DMS114 treated with DMSO at 0.1 percent for 48 hours (cell line): ENCODE data around the gene S100A3.
A peak's percentile ranks its signal among the peaks of the same experiment; 100 is the strongest.
"Not testable (repeated sequence)": the region's sequence is repeated elsewhere in the genome, so short reads cannot be mapped to it uniquely, and the experiment has no call there.

Experiments used
- DNase-seq: peaks from one replicate; lab custom pipeline; 2025; ENCODE audit not compliant: unreplicated experiment; lab: John Stamatoyannopoulos, UW

S100A3 gene

DNA sequence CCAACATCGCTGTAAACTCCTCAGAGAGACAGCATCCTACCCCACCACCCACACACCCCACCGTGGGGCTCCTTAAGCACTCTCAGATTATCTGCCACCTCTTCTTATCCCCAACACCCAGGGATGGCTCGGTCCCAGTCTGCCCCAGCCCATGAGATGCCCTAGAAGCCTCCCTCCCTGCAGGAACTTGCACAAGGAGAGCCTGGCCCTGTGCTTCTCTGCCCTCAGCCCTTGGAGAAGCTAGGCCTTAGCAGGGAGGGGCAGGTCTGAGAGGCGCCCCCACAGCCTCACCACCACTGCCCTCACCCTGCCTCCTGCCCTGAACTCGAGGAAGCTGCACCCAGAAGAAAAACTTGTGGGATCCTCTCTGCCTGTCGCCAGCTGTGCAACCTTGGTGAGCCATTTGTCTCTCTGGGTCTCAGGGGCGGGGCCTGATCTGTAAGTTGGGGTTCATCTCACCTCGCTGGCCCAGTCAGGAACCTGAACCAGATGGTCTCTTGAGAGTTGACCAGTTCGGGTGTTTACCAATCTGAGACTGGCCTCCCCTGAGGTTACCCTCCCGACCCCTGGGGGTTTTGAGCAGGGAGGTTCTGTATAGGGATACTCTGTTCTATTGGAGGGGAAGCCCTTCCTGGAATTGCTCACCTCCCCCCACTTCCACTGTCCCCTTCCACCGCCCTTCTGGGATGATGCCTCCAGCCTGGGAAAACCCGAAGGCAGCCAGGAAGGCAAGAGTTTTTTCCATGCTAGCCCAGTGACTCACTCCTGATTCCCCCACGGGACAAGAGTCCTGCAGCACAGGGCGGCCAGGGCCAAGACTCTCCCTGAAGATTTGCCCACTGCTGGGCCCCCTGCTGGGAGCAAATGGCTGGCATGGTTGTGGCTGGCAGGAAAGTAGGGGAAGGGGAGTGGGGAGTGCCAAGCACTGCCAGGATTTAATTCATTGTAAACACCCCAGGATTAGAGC is at the start of gene S100A3:
Gene S100A3, minus strand, starts transcription at position 537 of the 967 bp plus-strand sequence. CDS start 773 bp downstream, outside the sequence.
- no peak for DNase-seq

GRCh38 chr1:153598309-153599172 is 49.5 kb upstream of the S100A3 start:
- DNase-seq = no peak

DNA sequence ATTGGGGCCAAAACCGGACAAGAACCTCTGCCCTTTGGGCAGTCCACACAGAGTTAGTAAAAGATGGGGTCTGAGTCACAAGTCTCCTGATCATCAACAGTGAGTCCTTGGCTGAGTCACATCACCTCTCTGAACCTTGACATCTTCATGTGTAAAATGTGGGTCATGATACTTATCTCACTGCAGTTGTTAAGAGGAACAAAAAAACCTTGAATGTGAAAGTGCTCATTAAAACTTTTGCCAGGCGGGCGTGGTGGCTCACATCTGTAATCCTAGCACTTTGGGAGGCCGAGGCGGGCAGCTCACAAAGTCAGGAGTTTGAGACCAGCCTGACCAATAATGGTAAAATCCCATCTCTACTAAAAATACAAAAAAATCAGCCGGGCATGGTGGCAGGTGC is 48.1 kb upstream of the S100A3 start:
- no peak for DNase-seq

DNA sequence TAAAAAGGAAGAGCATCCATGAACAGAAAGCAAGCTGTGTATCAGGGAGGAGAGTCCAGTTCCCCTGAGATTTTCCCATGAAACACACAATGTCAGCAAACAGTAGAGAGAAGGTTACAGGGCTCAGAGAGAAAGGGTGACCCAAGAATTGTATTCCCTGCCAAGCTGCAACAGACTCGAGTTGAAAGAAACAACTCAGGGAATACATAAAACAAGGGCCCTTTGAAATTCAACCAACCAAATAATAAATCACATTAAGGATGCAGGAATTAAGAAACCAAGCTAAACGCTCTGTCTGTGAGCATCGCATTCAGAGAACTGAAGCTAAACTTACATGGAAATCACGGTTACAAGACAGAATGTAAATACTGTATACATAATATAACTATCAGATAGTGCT is 43.7 kb upstream of the S100A3 start:
- no peak for DNase-seq

- no peak for DNase-seq
These were observed 39.4 kb upstream of the S100A3 start for GRCh38 chr1:153588482-153588881.

- not testable (repeated sequence) for DNase-seq
These were observed 39.0 kb upstream of the S100A3 start for GRCh38 chr1:153588033-153588432.

- no peak for DNase-seq
These were observed 38.3 kb upstream of the S100A3 start for GRCh38 chr1:153587314-153587713.

DNA sequence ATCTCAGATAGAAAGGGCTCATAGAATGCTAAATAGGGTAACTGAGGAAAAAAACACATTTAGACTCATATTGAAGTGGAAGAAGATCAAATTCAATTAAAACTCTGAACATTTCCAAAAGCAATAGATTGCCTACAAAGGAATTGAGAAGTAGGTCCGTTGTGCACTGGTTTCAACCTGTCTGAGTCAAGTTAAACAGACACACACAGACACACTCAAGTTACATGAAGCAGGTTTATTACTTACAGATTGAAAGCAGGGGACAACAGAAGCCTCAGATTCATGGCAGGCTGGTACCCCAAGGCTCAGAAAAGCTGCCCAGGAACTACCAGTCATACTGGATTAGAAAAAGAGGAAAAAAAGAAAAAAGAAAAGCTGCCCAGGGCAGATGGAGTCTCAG is 37.3 kb upstream of the S100A3 start:
- DNase-seq = no peak

- no peak for DNase-seq
These were observed 35.9 kb upstream of the S100A3 start for GRCh38 chr1:153585006-153585405.

DNA sequence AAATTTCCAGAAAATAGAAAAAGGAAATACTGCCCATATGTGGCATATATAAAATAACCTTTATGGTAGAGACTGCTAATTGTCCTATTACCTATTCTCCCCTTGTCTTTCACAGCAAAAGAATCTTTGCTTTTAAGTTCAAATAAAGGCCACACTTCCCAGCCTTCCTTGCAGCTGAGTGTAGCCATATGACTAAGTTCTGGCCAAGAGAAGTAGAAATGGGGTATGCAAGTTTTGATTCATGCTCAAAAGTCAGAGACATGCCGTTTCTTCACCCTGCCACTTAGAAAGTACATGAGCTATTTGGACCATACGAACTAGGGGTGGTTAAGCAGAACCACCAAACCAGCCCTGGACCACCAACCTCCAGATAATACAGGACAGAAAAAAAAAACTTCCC is 34.9 kb upstream of the S100A3 start:
- no peak for DNase-seq

DNA sequence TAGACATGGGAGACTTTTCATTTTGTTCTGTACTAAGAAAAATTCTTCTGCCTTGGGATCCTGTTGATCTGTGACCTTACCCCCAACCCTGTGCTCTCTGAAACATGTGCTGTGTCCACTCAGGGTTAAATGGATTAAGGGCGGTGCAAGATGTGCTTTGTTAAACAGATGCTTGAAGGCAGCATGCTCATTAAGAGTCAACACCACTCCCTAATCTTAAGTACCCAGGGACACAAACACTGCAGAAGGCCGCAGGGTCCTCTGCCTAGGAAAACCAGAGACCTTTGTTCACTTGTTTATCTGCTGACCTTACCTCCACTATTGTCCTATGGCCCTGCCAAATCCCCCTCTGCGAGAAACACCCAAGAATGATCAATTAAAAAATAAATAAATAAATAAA is 34.5 kb upstream of the S100A3 start:
- DNase-seq = not testable (repeated sequence)

DNA sequence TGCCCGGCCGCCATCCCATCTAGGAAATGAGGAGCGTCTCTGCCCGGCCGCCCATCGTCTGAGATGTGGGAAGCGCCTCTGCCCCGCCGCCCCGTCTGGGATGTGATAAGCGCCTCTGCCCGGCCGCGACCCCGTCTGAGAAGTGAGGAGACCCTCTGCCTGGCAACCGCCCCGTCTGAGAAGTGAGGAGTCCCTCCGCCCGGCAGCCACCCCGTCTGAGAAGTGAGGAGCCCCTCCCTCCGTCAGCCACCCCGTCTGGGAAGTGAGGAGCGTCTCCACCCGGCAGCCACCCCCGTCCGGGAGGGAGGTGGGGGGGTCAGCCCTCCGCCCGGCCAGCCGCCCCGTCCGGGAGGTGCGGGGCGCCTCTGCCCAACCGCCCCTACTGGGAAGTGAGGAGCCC is 33.8 kb upstream of the S100A3 start:
- DNase-seq = not testable (repeated sequence)

GRCh38 chr1:153578936-153579335 is 29.9 kb upstream of the S100A3 start:
- DNase-seq = no peak

DNA sequence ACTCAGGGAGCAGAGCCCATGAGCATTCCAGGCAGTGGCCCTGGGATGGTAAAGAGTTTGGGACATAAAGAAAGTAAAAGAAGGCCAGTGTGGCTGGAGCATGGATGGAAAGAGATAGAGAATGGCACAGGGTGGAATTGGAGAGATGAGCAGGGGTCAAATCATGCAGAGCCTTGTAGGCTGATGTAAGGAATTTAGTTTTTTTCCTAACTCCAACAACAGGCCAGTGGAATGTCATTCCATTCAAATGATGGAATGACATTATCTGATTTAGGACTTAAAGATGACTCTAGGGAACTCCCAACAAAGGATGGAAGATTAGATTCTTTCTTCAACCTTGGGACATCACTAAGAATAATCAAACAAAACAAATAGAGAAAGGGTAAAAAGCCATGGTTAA is 29.4 kb upstream of the S100A3 start:
- DNase-seq = no peak

GRCh38 chr1:153577624-153578051 is 28.6 kb upstream of the S100A3 start:
- no peak for DNase-seq

- DNase-seq = no peak
These were observed 28.1 kb upstream of the S100A3 start for GRCh38 chr1:153577138-153577537.

GRCh38 chr1:153575497-153575896 is 26.4 kb upstream of the S100A3 start:
- not testable (repeated sequence) for DNase-seq

- DNase-seq = not testable (repeated sequence)
These were observed 26.0 kb upstream of the S100A3 start for GRCh38 chr1:153575081-153575491.

- no peak for DNase-seq
These were observed 24.3 kb upstream of the S100A3 start for GRCh38 chr1:153573351-153573750.

- DNase-seq = peak; percentile 60
These were observed 23.5 kb upstream of the S100A3 start for GRCh38 chr1:153572569-153573015.

GRCh38 chr1:153571706-153572105 is 22.6 kb upstream of the S100A3 start:
- DNase-seq = no peak

- no peak for DNase-seq
These were observed 21.8 kb upstream of the S100A3 start for GRCh38 chr1:153570874-153571273.
